ENCODE measurements around the gene MIER3.
A peak's percentile ranks its signal among the peaks of the same experiment; 100 is the strongest.

Gene MIER3

GRCh38 chr5:56958595-56958994 lies 6.7 kb upstream of the MIER3 start:
- no peak for DNase-seq (ENCODE audit: low read depth)

- no peak for DNase-seq (ENCODE audit: low read depth)
These were observed 2.3 kb upstream of the MIER3 start for GRCh38 chr5:56954262-56954661.

- no peak for DNase-seq (ENCODE audit: low read depth)
These were observed 587 bp downstream of the MIER3 start for GRCh38 chr5:56951126-56951945.

GRCh38 chr5:56950626-56951125 lies 1.2 kb downstream of the MIER3 start:
- peak; percentile 11 for DNase-seq (ENCODE audit: low read depth)

- DNase-seq (ENCODE audit: low read depth), result no peak
These were observed 4.9 kb downstream of the MIER3 start for GRCh38 chr5:56947052-56947451.

- no peak for DNase-seq (ENCODE audit: low read depth)
These were observed 9.9 kb downstream of the MIER3 start for GRCh38 chr5:56941981-56942380.

- no peak for DNase-seq (ENCODE audit: low read depth)
These were observed 13.1 kb downstream of the MIER3 start for GRCh38 chr5:56938858-56939257.

GRCh38 chr5:56934325-56934724 lies 17.6 kb downstream of the MIER3 start:
- DNase-seq (ENCODE audit: low read depth), result no peak

GRCh38 chr5:56922922-56923321 lies 29.0 kb downstream of the MIER3 start:
- no peak for DNase-seq (ENCODE audit: low read depth)

GRCh38 chr5:56919942-56920662 lies 31.8 kb downstream of the MIER3 start:
- DNase-seq (ENCODE audit: low read depth), result no peak

- no peak for DNase-seq (ENCODE audit: low read depth)
These were observed 33.9 kb downstream of the MIER3 start for GRCh38 chr5:56918054-56918453.

- DNase-seq (ENCODE audit: low read depth), result no peak
These were observed 34.4 kb downstream of the MIER3 start for GRCh38 chr5:56917534-56917933.

GRCh38 chr5:56914678-56915077 lies 37.2 kb downstream of the MIER3 start:
- DNase-seq (ENCODE audit: low read depth), result no peak

GRCh38 chr5:56913766-56914165 lies 38.2 kb downstream of the MIER3 start:
- no peak for DNase-seq (ENCODE audit: low read depth)

GRCh38 chr5:56910210-56910965 lies 41.5 kb downstream of the MIER3 start:
- peak; percentile 17 for DNase-seq (ENCODE audit: low read depth)

GRCh38 chr5:56909294-56910209 lies 42.4 kb downstream of the MIER3 start, which contains the start of gene SETD9:
TSS of gene SETD9 (plus strand) at chr5:56909596. CDS start at chr5:56909646, 50 bp downstream.
- DNase-seq (ENCODE audit: low read depth), result peak; percentile 72

GRCh38 chr5:56908942-56909293 lies 43.0 kb downstream of the MIER3 start:
- DNase-seq (ENCODE audit: low read depth), result peak; percentile 12

- DNase-seq (ENCODE audit: low read depth), result no peak
These were observed 50.9 kb downstream of the MIER3 start for GRCh38 chr5:56900858-56901578.

- DNase-seq (ENCODE audit: low read depth), result no peak
These were observed 51.5 kb downstream of the MIER3 start for GRCh38 chr5:56900395-56900794.

GRCh38 chr5:56898213-56898612 lies 53.7 kb downstream of the MIER3 start:
- no peak for DNase-seq (ENCODE audit: low read depth)

- no peak for DNase-seq (ENCODE audit: low read depth)
These were observed 55.2 kb downstream of the MIER3 start for GRCh38 chr5:56896763-56897162.
